Panc1 (cell line): ENCODE data around the gene SLC25A17. TPM values are rescaled to one million over a fixed set of nuclear protein-coding genes. Genes with fewer than 3 reads are reported as not detected.

ENCODE experiments used
- ATAC-seq: fragments of 200-7000 bp; cut with Tn5 transposase; 2 replicates; pipeline ENCODE4 v1.9.1; 2020; ENCODE audit warnings: mild to moderate bottlenecking, moderate library complexity
- BruUV-seq: library from RNA; stranded (reverse); fragments of 400-500 nt; replicated peaks from 2 replicates; lab custom pipeline; 2021; lab: Mats Ljungman, UMichigan
- CTCF ChIA-PET: fragments of 300-600 bp; sonication (Branson Sonifier 250); formaldehyde crosslinking; loops from one replicate; lab custom pipeline; 2022; ENCODE audit warnings: antibody characterized with exemption; lab: Charles Lee
- POLR2A ChIA-PET: fragments of 300-600 bp; sonication (Branson Sonifier 250); formaldehyde crosslinking; loops from one replicate; lab custom pipeline; 2022; ENCODE audit warnings: antibody characterized with exemption; lab: Charles Lee
- DNase-seq: peaks from one replicate; pipeline ENCODE4 v3.0.0-alpha.2; 2010; ENCODE audit warnings: low read depth, low spot score
- H3K27ac ChIP-seq: 2 replicates; pipeline ENCODE4 v1.5.1; 2011; ENCODE audit warnings: mild to moderate bottlenecking, low read length, inconsistent platforms
- H3K27me3 ChIP-seq: fragments of 200-500 bp; sonication (Bioruptor generic); 2 replicates; pipeline ENCODE4 v1.6.0; 2014; ENCODE audit warnings: low read length, inconsistent platforms; ENCODE audit not compliant: control insufficient read depth, insufficient read depth
- H3K36me3 ChIP-seq: fragments of 200-500 bp; sonication (Bioruptor generic); 2 replicates; pipeline ENCODE4 v1.5.1; 2014; ENCODE audit warnings: inconsistent platforms, mild to moderate bottlenecking, low read length, moderate library complexity; ENCODE audit not compliant: control insufficient read depth, insufficient read depth
- H3K4me1 ChIP-seq: 2 replicates; pipeline ENCODE4 v1.5.1; 2011; ENCODE audit warnings: inconsistent platforms, mild to moderate bottlenecking, low read length, moderate library complexity; ENCODE audit not compliant: control insufficient read depth, insufficient read depth
- H3K4me3 ChIP-seq, 2 experiments: 2 replicates each; pipeline ENCODE4 v1.5.1; 2011 to 2012; ENCODE audit warnings: low read depth in 2 of 2, low read length in 2 of 2, mild to moderate bottlenecking in 2 of 2, inconsistent platforms in 1 of 2, moderate library complexity in 1 of 2
- H3K9me3 ChIP-seq: fragments of 200-500 bp; sonication (Bioruptor generic); 2 replicates; pipeline ENCODE4 v1.5.1; 2014; ENCODE audit warnings: low read depth, mild to moderate bottlenecking, inconsistent platforms, low read length, moderate library complexity; ENCODE audit not compliant: control insufficient read depth, insufficient read depth
- POLR2AphosphoS5 ChIP-seq: IDR thresholded peaks from 2 replicates; pipeline ENCODE4 v1.6.1; 2012; ENCODE audit warnings: mild to moderate bottlenecking, low read depth, low read length, moderate library complexity
- SIN3A ChIP-seq: IDR thresholded peaks from 2 replicates; pipeline ENCODE4 v1.6.1; 2012; ENCODE audit warnings: low read depth, mild to moderate bottlenecking, low read length, moderate library complexity, borderline replicate concordance; ENCODE audit not compliant: insufficient read depth
- TCF7L2 ChIP-seq: IDR thresholded peaks from 2 replicates; pipeline ENCODE4 v1.6.1; 2011; ENCODE audit warnings: mild to moderate bottlenecking, low read depth, low read length, inconsistent platforms
- in situ Hi-C: cut with HindIII; loops from 2 replicates; pipeline ENCODE4 v1.10.0; 2016; ENCODE audit warnings: low sequenced_read_pairs, low pct_unique_long_range_greater_than_20kb
- intact Hi-C: fragments of 100-400 bp; cut with micrococcal nuclease; formaldehyde crosslinking; loops from one replicate; pipeline ENCODE4 v1.10.0; 2022; ENCODE audit not compliant: unreplicated experiment
- total RNA-seq: library from RNA; stranded (reverse); gene quantifications from one replicate; pipeline ENCODE4 v1.2.1, GENCODE V29; 2021; ENCODE audit not compliant: unreplicated experiment
- TF ChIP-seq, protein P1 (sequence below), 2 experiments: IDR thresholded peaks; 2 replicates each; pipeline ENCODE4 v1.6.1; 2011 to 2012; ENCODE audit warnings: low read depth in 2 of 2, control low read depth in 1 of 2, low read length in 1 of 2, mild to moderate bottlenecking in 1 of 2, moderate library complexity in 1 of 2; ENCODE audit not compliant: insufficient read depth in 1 of 2
- TF ChIP-seq, protein P2 (sequence below): fragments of 450-650 bp; IDR thresholded peaks from 2 replicates; pipeline ENCODE4 v1.5.1; 2017; ENCODE audit warnings: mild to moderate bottlenecking

Gene SLC25A17
- total RNA-seq, 1 experiment from 2014 or later: 28.9 TPM

DNA sequence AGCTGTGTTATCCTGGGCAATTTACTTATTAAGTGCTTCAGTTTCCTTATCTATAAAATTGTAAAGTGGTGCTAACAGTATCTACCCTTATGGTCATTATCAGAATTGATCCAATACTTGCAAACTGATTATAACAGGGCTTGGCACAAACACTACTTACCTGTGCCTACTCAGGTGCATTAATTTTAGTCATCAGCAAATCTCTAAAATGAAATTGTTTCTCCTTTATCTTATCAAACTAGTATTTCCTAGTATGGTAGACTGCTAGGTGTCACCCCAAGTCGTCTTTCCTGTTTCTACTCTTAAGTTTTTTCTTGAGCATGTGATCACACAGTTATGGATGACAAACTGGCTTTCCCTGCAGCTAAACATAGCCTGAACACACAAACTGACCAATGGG, 4.3 kb upstream of the SLC25A17 start:
- H3K9me3 ChIP-seq: no peaks in the 10 kb centered on the region
- DNase-seq: no peak
- TF ChIP-seq, protein P1, sequence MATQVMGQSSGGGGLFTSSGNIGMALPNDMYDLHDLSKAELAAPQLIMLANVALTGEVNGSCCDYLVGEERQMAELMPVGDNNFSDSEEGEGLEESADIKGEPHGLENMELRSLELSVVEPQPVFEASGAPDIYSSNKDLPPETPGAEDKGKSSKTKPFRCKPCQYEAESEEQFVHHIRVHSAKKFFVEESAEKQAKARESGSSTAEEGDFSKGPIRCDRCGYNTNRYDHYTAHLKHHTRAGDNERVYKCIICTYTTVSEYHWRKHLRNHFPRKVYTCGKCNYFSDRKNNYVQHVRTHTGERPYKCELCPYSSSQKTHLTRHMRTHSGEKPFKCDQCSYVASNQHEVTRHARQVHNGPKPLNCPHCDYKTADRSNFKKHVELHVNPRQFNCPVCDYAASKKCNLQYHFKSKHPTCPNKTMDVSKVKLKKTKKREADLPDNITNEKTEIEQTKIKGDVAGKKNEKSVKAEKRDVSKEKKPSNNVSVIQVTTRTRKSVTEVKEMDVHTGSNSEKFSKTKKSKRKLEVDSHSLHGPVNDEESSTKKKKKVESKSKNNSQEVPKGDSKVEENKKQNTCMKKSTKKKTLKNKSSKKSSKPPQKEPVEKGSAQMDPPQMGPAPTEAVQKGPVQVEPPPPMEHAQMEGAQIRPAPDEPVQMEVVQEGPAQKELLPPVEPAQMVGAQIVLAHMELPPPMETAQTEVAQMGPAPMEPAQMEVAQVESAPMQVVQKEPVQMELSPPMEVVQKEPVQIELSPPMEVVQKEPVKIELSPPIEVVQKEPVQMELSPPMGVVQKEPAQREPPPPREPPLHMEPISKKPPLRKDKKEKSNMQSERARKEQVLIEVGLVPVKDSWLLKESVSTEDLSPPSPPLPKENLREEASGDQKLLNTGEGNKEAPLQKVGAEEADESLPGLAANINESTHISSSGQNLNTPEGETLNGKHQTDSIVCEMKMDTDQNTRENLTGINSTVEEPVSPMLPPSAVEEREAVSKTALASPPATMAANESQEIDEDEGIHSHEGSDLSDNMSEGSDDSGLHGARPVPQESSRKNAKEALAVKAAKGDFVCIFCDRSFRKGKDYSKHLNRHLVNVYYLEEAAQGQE (IDR thresholded peaks at IDR 0.05; ENCODE audit: insufficient read depth in 1 of 2, low read depth in 2 of 2, low read length in 1 of 2): no peak
- TF ChIP-seq SIN3A (no peak), POLR2AphosphoS5 (no peak), TCF7L2 (no peak)
- TF ChIP-seq, protein P2, sequence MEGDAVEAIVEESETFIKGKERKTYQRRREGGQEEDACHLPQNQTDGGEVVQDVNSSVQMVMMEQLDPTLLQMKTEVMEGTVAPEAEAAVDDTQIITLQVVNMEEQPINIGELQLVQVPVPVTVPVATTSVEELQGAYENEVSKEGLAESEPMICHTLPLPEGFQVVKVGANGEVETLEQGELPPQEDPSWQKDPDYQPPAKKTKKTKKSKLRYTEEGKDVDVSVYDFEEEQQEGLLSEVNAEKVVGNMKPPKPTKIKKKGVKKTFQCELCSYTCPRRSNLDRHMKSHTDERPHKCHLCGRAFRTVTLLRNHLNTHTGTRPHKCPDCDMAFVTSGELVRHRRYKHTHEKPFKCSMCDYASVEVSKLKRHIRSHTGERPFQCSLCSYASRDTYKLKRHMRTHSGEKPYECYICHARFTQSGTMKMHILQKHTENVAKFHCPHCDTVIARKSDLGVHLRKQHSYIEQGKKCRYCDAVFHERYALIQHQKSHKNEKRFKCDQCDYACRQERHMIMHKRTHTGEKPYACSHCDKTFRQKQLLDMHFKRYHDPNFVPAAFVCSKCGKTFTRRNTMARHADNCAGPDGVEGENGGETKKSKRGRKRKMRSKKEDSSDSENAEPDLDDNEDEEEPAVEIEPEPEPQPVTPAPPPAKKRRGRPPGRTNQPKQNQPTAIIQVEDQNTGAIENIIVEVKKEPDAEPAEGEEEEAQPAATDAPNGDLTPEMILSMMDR: no peak
- POLR2A ChIA-PET: interaction anchor here (0.6 kb wide), 1 partner anchor 587 kb away, joined by 3 read pairs; no protein-coding TSS in a partner anchor
- no peak overlapping the region for H3K27ac ChIP-seq
- intact Hi-C loops: no loop called here
- BruUV-seq: no TSS peak
- ATAC-seq: no peak
- H3K4me3 ChIP-seq: no peak overlapping the region
- peaks cover 8% of the 10 kb centered on the region for H3K36me3 ChIP-seq
- CTCF ChIA-PET: no interaction called here
- H3K4me1 ChIP-seq: peaks cover 13% of the 10 kb centered on the region
- H3K27me3 ChIP-seq: no peaks in the 10 kb centered on the region
- in situ Hi-C loops: no loop called here

DNA sequence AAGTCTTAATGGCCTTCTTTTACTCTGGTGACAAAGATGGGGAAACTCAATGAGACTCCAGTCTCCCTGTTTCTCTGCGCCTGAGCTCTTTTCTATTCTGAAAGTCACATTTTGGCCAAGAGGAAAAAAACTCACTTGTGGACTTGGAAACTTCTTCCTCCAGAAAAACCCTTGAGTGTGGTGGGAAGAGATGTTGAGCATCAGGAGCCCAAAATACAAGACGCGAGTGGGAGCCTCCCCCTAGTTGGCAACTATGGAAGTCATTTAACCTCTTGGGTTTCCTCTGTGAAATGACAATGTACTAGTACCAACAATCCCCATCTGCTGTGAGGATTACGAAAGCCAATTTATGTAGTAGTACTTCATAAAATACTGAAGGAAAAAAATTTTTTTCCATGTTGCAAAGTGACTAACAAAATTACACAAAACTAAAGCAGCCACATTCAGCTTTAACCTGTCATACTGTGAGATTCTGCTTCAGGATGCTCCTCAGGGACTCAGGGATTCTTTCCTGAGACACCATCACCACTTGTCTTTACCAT, 524 bp upstream of the SLC25A17 start:
- peak overlapping the region; percentile 79 to 88 for H3K4me3 ChIP-seq
- POLR2A ChIA-PET: no interaction called here
- in situ Hi-C loops: no loop called here
- H3K27ac ChIP-seq: peak overlapping the region; percentile 92
- H3K36me3 ChIP-seq: peaks cover 3% of the 10 kb centered on the region
- intact Hi-C loops: no loop called here
- no TSS peak for BruUV-seq
- no peaks in the 10 kb centered on the region for H3K27me3 ChIP-seq
- H3K9me3 ChIP-seq: no peaks in the 10 kb centered on the region
- no peak for TF ChIP-seq SIN3A
- TF ChIP-seq, protein P2: no peak
- TF ChIP-seq POLR2AphosphoS5: no peak
- TF ChIP-seq TCF7L2: no peak
- TF ChIP-seq, protein P1 (IDR thresholded peaks at IDR 0.05; ENCODE audit: insufficient read depth in 1 of 2, low read depth in 2 of 2, low read length in 1 of 2): no peak
- H3K4me1 ChIP-seq: peaks cover 13% of the 10 kb centered on the region
- DNase-seq: no peak
- CTCF ChIA-PET: no interaction called here
- ATAC-seq: peak; percentile 25; the same call in 1 of the 2 replicates
